Loucy (cell line): ENCODE results near the gene MMP28.

Source experiments
- EZH2phosphoT487 ChIP-seq: fragments of 200-600 bp; IDR thresholded peaks from 2 replicates; pipeline ENCODE4 v1.6.1; 2018; ENCODE audit warnings: antibody characterized with exemption, mild to moderate bottlenecking, moderate library complexity, borderline replicate concordance
- TF ChIP-seq, protein P1 (sequence below): fragments of 200-600 bp; sonication (generic); conservative IDR thresholded peaks from 2 replicates; pipeline ENCODE4 v1.5.1; 2014; ENCODE audit warnings: mild to moderate bottlenecking, antibody characterized with exemption, low read length

DNA sequence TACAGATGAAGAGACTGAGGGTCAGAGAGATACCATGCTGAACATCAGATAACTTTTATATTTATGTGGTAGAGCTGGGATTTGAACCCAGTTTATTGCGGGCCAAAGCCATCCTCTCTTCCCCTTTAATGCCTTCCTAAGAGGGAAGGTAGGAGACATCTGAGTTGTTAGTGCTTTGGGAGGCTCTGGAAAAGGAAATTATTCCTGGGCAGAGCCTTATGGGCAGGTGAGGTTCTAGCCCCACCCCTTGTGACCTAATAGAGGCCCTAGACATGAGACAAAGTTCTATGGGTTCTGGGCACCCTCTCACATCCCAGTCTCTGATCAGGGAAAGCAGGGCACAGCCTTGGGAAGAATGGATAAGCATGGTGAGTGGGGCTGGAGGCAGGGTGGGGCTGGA is 34.9 kb downstream of the MMP28 start, which contains the start of gene C17orf50:
- TF ChIP-seq, protein P1, sequence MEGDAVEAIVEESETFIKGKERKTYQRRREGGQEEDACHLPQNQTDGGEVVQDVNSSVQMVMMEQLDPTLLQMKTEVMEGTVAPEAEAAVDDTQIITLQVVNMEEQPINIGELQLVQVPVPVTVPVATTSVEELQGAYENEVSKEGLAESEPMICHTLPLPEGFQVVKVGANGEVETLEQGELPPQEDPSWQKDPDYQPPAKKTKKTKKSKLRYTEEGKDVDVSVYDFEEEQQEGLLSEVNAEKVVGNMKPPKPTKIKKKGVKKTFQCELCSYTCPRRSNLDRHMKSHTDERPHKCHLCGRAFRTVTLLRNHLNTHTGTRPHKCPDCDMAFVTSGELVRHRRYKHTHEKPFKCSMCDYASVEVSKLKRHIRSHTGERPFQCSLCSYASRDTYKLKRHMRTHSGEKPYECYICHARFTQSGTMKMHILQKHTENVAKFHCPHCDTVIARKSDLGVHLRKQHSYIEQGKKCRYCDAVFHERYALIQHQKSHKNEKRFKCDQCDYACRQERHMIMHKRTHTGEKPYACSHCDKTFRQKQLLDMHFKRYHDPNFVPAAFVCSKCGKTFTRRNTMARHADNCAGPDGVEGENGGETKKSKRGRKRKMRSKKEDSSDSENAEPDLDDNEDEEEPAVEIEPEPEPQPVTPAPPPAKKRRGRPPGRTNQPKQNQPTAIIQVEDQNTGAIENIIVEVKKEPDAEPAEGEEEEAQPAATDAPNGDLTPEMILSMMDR: no peak
- TF ChIP-seq EZH2phosphoT487: no peak
